ENCODE results near the gene RRAGC. TPM values are rescaled to one million over a fixed set of nuclear protein-coding genes. Genes with fewer than 3 reads are reported as not detected.

RRAGC gene
- total and polyA plus RNA-seq, 9 of the 15 experiments (the other 6 are each of a cell fraction or from before 2014, with no cell fraction given): 3.9 to 16.9 (median 10.9) TPM

- TF ChIP-seq, protein P1, sequence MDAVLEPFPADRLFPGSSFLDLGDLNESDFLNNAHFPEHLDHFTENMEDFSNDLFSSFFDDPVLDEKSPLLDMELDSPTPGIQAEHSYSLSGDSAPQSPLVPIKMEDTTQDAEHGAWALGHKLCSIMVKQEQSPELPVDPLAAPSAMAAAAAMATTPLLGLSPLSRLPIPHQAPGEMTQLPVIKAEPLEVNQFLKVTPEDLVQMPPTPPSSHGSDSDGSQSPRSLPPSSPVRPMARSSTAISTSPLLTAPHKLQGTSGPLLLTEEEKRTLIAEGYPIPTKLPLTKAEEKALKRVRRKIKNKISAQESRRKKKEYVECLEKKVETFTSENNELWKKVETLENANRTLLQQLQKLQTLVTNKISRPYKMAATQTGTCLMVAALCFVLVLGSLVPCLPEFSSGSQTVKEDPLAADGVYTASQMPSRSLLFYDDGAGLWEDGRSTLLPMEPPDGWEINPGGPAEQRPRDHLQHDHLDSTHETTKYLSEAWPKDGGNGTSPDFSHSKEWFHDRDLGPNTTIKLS (IDR thresholded peaks at IDR 0.05; ENCODE audit: borderline replicate concordance, low read depth): 0 out of 2 replicates have a peak, but pooled peaks have one; percentile 35
- TF ChIP-seq, protein P2, sequence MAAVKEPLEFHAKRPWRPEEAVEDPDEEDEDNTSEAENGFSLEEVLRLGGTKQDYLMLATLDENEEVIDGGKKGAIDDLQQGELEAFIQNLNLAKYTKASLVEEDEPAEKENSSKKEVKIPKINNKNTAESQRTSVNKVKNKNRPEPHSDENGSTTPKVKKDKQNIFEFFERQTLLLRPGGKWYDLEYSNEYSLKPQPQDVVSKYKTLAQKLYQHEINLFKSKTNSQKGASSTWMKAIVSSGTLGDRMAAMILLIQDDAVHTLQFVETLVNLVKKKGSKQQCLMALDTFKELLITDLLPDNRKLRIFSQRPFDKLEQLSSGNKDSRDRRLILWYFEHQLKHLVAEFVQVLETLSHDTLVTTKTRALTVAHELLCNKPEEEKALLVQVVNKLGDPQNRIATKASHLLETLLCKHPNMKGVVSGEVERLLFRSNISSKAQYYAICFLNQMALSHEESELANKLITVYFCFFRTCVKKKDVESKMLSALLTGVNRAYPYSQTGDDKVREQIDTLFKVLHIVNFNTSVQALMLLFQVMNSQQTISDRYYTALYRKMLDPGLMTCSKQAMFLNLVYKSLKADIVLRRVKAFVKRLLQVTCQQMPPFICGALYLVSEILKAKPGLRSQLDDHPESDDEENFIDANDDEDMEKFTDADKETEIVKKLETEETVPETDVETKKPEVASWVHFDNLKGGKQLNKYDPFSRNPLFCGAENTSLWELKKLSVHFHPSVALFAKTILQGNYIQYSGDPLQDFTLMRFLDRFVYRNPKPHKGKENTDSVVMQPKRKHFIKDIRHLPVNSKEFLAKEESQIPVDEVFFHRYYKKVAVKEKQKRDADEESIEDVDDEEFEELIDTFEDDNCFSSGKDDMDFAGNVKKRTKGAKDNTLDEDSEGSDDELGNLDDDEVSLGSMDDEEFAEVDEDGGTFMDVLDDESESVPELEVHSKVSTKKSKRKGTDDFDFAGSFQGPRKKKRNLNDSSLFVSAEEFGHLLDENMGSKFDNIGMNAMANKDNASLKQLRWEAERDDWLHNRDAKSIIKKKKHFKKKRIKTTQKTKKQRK (IDR thresholded peaks at IDR 0.05; ENCODE audit: borderline replicate concordance, low read depth, low read length): no peak
- TF ChIP-seq ZNF431 (CRISPR knock-in tag; IDR thresholded peaks at IDR 0.05) (no peak), ZNF41 (CRISPR knock-in tag; conservative IDR thresholded peaks at IDR 0.05) (no peak), MCM3 (IDR thresholded peaks at IDR 0.05) (no peak), BRF1 (IDR thresholded peaks at IDR 0.05; ENCODE audit: borderline replicate concordance, extremely low read depth, insufficient read length) (no peak), NFRKB (IDR thresholded peaks at IDR 0.05; ENCODE audit: low read depth) (no peak), ZNF347 (CRISPR knock-in tag; IDR thresholded peaks at IDR 0.05; ENCODE audit: low read depth) (no peak), POLR2B (IDR thresholded peaks at IDR 0.05; ENCODE audit: low read depth, partially characterized antibody) (no peak), SREBF1 (IDR thresholded peaks at IDR 0.05; ENCODE audit: borderline replicate concordance, low read depth, low read length) (no peak), RAD21 (CRISPR knock-in tag; conservative IDR thresholded peaks at IDR 0.05 in 1 of 2, IDR thresholded peaks at IDR 0.05 in 1 of 2) (no peak), ERF (CRISPR knock-in tag; IDR thresholded peaks at IDR 0.05) (no peak), MIER1 (IDR thresholded peaks at IDR 0.05; ENCODE audit: low read depth) (no peak), ZZZ3 (IDR thresholded peaks at IDR 0.05) (no peak), NFIC (IDR thresholded peaks at IDR 0.05) (peak; percentile 98), ZNF212 (CRISPR knock-in tag; IDR thresholded peaks at IDR 0.05) (no peak), ZNF644 (tag; IDR thresholded peaks at IDR 0.05; ENCODE audit: low read depth) (no peak), LCOR (CRISPR knock-in tag; IDR thresholded peaks at IDR 0.05) (no peak), GABPB1 (CRISPR knock-in tag; IDR thresholded peaks at IDR 0.05) (no peak), KAT7 (CRISPR knock-in tag; IDR thresholded peaks at IDR 0.05; ENCODE audit: borderline replicate concordance) (no peak), GABPA (tag; conservative IDR thresholded peaks at IDR 0.05; ENCODE audit: low read depth) (no peak), ATF7 (IDR thresholded peaks at IDR 0.05) (peak; percentile 21; the same call in 1 of the 2 replicates), SMARCB1 (IDR thresholded peaks at IDR 0.05; ENCODE audit: insufficient read length, low read depth) (no peak)
- TF ChIP-seq, protein P3, sequence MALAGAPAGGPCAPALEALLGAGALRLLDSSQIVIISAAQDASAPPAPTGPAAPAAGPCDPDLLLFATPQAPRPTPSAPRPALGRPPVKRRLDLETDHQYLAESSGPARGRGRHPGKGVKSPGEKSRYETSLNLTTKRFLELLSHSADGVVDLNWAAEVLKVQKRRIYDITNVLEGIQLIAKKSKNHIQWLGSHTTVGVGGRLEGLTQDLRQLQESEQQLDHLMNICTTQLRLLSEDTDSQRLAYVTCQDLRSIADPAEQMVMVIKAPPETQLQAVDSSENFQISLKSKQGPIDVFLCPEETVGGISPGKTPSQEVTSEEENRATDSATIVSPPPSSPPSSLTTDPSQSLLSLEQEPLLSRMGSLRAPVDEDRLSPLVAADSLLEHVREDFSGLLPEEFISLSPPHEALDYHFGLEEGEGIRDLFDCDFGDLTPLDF (CRISPR knock-in tag; IDR thresholded peaks at IDR 0.05): no peak
These were observed 69.9 kb downstream of the RRAGC start (continued) for GRCh38 chr1:38789498-38790169.
